Right renal pelvis (tissue), 4 donors: Measurements from ENCODE around the gene LILRA6. TPM values are rescaled to one million over a fixed set of nuclear protein-coding genes. Genes with fewer than 3 reads are reported as not detected.
"Not testable (repeated sequence)": the region's sequence is repeated elsewhere in the genome, so short reads cannot be mapped to it uniquely, and the experiment has no call there.

ENCODE experiments used
- DNase-seq, 4 donors: peaks; one replicate each; pipeline ENCODE4 v3.0.0-alpha.2; 2013; ENCODE audit warnings: low read depth in 4 of 4, low spot score in 3 of 4, missing footprints in 1 of 4
- polyA plus RNA-seq, 4 donors: library from polyadenylated mRNA; unstranded; fragments of 120-200 nt; gene quantifications; one replicate each; pipeline ENCODE4 v1.2.1, GENCODE V29; 2013; ENCODE audit not compliant: insufficient read length in 4 of 4

Gene LILRA6
- polyA plus RNA-seq, 4 donors = 0.25 to 0.83 (median 0.65) TPM

DNA sequence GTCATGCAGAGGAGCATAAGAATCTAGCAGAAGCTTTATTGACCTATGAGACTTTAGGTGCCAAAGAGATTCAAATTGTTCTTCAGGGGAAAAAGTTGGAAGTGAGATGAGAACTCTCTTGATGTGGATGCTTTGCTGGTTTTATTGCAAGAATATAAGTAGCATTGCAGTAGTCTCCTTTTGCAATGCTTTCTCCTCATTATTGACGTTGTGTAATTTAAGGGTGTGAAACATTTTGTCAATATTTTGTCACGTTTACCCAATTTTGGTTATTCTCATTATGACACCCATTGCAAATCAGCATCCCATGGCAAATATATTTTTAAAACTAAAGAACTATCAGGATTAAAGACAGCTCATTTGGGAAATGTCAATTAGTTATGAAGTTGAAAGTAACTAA, 26.3 kb upstream of the LILRA6 start:
- no peak for DNase-seq

DNA sequence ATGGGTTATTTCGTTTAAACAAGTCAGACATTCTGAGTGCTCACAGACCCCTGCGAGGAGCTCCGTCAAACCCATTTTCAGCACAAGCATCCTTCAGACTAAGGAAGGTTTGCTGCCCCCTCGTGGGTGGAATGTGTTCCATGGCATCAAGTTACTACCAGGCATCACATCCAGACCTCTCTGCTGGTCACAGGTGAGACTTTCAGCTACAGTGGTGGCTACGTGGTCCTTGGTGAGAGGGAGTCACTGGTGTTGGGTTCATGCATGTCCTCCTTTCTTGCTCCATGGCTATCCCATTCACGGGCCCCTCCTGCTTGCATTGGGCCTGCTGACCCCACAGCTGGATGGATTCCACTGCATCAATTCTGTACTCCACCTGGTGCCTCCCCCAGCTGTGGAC, 23.5 kb upstream of the LILRA6 start:
- DNase-seq = peak; percentile 58 to 83 (median 72)

DNA sequence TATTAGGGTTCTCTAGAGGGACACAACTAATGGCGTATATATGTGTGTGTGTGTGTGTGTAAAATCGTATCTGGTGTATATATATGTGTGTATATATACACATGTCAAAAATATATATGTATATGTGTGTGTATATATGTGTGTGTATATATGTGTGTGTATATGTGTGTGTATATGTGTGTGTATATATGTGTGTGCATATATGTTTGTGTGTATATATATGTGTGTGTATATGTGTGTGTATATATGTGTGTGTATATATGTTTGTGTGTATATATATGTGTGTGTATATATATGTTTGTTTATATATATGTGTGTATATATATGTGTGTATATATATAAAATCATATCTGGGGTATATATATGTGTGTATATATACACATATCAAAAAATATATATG, 19.9 kb upstream of the LILRA6 start:
- DNase-seq = no peak

DNA sequence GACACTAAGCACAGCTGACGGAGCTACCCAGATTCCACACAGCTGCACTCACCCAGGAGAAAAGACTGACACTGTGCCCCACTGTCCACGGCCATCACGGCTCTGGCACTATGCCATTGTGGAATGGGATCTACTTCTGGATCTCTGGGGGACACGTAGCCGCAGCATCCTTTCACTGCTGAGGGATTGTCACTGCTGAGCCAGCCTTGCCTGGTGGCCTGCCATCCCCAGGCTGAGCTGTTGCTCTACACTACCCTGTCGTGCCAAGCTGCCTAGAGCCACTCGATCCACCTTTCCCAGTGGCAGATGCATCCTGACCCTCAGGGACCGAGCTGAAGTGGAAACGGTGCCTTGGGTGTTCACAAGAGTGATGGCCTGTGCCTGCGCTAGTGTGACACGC, 19.5 kb upstream of the LILRA6 start:
- no peak for DNase-seq

DNA sequence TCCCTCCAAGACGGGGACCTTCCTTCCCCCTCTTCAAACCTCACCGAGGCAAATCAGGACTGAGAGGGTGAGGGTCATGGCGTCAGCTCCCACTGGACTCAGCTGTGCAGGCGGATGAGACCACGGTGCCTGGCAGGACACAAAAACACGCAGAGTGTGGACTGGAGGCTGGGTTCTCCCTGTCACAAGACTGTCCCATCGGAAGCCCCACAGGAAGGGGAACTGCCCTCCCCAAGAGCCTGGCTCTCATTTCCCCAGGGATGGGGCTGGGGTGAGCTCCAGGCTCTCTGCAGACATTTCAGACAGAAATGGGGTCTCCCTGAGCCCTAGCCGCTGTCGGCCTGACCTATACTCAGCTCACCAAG, 14.5 kb upstream of the LILRA6 start, which contains the start of gene LILRB5:
Gene LILRB5 (minus strand): TSS at position 158 of the 365 bp plus-strand sequence. CDS start 80 bp downstream, at position 78.
- DNase-seq = no peak

DNA sequence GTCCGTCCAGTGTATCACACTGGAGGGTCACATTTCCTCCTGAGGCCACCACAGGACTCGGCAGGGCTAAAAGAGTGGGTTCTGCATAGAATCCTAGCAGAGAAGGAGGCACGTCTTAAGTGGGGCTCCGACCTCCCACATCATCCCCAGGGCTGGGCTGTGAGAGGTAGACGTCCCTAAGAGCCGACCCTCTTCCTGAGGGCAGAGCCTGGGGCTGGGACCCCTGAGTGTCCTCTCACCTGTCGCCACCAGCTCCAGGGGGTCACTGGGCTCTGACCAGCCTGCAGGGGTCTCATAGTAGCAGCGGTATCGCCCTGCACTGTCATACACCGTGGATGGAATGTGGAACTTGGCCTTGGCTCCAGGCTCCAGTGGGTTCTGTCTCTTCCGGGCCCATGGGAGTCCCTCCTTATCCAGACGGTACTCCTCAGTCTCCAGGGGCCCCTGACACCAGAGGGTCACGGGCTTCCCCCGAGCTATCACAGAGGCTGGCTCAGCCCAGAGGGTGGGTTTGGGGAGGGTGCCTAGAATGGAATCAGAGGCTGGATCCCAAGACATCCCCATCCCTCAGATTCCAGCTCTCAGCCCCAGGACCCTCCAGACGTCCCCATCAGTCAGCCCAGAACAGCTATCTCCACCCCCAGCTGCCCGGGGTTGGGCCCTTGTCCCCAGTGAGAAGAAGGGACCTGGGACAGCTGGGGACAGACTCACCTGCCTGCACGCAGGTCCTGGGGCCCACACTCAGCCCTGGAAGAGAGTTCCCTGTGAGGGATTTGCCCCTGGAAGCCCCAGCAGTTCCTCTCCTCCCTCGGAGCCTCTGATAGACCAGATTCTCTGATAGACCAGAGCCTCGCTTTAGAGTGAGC, 13.9 kb upstream of the LILRA6 start:
- DNase-seq = no peak

DNA sequence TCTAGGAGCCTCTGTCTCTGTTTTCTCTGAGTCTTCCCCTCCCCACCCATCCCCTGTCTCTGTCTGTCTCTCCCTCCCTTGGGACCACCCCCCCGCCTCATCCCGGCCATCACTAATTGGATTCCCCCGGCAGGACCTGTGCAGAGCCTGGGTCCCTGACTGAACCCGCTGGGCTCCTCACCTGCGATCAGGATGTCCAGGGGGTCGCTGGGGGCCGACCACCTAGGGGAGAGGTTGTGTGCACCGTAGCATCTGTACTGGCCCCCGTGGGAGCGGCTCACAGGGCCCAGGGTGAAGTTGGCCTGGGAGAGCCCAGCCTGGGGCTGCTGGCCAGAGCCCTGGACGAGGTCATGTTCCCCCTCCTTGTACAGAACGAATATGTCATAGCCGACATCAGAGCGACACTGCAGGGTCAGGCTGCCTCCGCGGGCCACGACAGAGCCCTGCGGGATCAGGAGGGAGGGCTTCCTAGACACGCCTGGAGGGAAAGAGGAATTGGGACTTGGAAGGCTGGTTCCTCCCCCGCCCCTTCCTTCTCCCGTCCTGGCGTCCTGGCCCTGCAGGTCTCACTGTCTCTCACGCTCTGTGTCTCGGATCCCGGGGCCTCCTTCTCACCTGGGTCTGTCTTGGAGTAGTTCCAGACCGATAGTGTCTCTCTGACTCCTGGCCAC, 12.7 kb upstream of the LILRA6 start:
- no peak for DNase-seq

DNA sequence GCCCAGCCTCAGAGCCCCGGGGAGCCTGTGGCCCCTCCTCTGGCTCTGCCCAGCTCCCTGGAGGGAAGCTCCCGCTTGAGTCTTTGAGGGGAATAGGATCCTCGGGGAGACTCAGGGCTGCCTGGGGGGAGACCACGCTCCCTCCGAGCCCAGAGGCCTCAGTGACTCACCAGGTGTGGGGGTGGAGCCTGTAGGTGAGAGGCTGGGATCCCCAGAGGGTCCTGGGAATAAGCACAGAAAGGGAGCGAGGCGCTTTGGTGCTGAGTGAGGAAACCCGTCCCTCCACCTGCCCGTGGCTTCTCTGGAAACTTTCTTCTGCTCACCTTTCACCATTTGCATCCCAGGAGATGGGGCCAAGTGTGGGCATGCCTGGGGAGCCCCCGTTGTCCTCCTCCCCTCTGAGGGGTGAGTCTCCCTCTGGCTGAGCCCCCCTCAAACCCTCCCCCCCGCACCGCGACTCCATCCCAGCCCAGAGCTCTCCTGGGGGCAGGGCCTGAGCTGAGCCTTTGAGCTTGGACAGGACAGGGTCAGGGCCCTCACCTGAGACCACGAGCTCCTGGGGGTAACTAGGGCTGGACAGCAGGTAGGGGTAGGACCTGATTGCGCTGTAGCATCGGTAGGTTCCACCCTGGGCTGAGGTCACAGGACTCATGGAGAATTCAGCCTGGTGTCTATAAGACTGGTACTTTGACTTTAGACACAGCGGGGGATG, 11.8 kb upstream of the LILRA6 start:
- no peak for DNase-seq

DNA sequence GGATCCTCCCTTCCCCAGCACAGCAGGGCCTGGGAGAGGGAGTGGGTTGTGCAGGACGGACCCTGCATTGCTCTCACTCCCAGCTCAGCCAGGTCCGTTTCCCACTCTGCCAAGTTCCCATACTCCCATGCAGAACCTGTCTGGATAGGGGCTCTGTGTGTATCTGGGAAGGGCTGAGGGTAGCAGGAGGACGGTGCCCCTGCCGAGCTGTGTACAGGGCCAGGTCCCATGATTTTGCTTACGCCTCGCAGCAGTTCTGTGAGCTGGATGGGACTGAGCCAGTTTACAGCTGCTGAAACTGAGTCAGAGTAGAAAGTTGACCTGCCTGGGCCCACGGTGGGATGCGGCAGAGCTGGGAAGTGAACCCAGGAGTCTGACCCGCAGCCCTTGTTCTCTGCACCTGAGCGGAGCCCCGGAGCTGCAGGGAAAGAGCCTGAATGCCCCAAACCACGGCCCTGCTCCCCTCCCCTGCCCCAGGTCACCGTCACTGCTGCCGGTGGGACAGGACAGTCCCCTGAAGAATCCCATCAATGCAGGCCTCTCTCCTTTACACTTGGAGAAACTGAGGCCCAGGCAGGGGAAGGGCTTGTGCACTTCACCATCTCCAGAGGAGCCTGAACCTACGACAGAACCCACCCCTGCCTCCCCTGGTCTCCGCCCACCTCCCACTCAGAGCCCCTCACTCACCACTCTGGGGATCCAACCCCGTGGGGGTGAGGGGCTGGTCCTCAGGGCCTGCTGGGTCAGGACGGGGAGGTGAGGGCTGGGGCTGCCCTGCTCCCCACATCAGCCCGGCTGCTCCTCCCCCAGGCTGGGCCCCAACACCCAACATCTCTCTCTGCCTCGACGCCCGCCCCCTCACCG, 11.0 kb upstream of the LILRA6 start:
- DNase-seq = no peak

DNA sequence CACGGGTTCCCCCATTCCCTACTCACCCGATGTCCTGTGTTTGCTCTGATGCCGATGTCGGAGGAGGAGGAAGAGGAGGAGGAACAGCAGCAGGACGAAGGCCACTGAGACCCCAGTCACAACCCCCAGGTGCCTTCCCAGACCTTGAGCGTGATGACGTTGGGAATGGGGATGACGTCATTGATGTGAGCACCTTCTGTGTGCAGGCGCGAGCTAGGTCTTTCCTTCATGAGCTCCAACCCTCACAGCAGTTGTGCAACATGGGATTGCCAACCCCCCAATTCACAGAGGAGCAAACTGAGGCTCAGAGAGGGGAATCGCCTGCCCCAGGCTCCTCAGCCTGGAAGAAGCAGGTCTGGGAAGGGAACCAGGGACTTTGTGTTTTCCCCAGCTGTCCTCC, 10.3 kb upstream of the LILRA6 start:
- DNase-seq = no peak

DNA sequence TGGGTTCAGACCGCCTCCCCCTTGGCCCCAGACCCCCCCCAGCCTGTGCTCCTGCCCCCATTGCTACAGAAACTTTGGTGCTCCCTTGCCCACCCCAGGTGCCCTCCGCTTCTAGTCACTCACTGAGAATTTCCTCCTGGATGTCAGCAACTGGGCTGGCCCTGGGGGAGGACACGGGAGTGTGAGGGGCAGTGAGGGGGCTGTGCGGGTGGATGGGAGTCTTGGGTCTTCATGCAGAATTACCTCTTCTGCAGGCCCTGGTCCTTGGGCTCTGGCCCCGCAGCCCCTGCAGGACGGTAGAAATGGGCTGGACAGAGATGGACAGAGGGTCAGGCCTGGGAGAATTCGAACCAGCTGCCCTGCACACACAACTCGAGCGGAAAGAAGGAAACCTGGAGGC, 9.7 kb upstream of the LILRA6 start:
- no peak for DNase-seq

DNA sequence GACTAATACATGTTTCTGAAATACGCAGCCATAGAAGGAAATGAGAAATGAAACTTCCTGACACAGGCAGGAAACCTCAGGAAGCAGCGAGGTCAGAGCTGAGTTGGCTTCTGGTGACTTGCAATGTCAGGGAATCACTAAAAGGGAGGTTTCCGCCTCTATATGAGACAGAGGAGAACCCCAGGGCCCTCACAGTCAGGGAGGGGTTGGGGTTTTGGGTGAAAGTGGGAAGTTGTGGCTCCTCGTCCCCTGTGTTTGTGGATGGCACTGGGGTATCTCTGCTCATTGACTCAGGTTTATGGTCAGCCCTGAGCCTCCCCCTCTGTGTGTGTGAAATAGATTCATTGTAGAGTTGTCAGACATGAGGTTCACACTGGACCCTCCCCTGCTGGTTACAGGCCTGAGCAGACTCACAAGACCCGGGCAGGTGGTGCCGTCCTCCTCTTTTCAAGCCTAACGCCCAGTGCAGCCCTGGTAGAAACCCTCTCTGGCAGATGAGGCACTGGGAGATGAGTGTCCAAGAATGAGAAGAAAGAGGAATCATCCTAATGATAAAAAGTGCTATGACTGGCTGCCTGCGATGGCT, 5.5 kb upstream of the LILRA6 start:
- no peak for DNase-seq

DNA sequence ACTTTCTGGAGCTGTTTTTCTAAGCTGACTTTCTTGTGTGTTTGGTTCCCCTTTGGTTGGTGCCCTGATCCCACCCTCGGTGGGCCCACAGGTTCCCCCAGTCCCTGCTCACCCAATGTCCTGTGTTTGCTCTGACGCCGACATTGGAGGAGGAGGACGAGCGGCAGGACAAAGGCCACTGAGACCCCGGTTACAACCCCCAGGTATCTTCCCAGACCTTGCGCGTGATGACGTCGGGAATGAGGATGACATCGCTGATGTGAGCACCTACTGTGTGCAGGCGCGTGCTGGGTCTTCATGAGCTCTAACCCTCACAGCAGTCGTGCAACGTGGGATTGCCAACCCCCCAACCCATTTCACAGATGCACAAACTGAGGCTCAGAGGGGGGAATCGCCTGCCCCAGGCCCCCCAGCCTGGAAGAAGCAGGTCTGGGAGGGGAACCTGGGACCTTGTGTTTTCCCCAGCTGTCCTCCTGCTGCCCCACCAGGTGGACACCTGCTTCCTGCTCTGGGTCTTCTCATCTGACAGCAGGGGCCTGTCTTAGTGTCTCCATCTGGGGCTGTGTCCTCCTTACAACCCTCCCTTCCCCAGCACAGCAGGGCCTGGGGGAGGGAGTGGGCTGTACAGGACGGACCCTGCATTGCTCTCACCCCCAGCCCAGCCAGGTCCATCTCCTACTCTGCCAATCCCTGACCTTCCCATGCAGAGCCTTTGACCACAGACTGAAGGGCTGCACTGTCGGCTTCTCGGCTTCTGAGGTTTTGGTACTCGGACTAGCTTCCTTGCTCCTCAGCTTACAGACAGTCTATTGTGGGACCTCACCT, 4.7 kb upstream of the LILRA6 start:
- DNase-seq = no peak

DNA sequence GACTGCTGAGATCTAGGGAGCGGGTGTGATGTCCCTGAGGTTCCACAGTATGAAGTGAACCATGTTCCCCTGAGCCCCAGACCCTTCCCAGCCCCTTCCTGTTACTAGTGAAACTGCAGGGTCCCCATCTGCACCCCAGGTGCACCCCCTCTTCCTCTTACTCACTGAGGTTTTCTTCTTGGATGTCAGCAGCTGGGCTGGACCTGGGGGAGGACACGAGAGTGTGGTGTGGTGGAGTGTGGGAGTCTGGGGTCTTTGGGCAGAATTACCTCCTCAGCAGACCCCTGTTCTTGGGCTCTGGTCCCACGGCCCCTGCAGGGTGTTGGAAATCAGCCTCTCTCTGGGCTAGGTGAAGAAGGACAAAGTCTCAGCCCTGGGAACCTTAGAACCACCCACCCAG, 3.3 kb upstream of the LILRA6 start:
- DNase-seq = no peak

DNA sequence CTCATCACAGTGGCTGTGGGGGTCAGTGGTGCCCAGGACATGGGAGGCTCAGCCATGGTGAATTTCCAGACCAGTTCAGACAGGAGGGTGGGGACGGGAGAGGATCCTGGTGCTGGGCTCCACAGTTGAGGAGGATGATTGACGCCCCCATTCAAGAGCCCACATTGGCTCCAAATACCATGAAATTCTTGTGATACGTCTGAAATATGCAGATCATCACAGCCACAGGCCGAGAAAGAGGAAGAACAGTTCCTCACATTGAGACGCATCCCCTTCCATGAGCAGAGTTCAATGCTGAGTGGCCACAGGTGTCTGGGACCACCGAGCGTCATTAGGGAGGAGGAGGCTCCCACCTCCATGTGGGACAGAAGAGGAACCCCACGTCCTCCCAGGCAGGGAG, 1.2 kb upstream of the LILRA6 start:
- not testable (repeated sequence) for DNase-seq

DNA sequence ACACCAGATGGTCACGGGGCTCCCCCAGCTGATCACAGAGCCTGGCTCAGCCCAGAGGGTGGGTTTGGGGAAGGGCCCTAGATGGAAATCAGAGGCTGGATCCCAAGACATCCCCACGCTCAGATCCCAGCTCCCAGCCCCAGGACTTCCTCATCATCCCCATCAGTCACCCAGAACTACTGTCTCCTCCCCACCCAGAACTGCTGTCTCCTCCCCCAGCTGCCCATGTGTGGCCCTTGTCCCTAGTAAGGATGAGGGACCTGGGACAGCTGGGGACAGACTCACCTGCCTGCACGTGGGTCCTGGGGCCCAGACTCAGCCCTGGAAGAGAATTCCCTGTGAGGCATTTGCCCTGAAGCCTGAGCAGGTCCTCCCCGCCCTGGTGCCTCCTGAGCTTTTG, 356 bp downstream of the LILRA6 start:
- DNase-seq = not testable (repeated sequence)

DNA sequence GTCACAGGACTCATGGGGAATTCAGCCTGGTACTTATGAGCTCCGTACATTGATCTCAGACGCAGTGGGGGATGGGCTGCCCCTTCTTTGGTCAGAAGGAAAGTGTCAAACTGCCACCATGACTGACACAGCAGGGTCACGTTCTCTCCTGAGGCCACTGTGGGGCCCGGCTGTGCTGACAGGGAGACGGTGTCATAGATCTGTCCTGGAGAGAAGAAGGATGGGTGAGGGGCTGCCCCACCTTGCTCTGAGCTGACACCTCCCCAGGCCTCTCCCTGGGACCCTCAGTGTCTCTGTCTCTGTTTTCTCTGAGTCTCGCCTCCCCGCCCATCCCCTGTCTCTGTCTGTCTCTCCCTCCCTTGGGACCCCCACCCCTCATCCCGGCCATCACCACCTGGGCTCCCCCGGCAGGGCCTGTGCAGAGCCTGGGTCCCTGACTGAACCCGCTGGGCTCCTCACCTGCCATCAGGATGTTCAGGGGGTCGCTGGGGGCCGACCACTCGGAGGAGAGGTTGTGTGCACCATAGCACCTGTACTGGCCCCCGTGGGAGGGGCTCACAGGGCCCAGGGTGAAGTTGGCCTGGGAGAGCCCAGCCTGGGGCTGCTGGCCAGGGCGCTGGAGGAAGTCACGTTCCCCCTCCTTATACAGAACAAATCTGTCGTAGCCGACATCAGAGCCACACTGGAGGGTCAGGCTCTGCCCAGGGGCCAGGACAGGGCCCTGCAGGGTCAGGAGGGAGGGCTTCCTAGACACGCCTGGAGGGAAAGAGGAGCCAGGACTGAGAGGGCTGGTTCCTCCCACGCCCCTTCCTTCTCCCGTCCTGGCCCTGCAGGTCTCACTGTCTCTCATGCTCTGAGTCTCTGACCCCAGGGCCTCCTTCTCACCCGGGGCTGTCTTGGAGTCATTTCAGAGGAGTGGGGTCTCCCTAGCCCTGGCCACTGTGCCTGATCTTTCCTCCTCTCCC, 1.9 kb downstream of the LILRA6 start:
- not testable (repeated sequence) for DNase-seq
